HG03280 (cell line): ENCODE measurements around the gene PBX3.
A peak's percentile ranks its signal among the peaks of the same experiment; 100 is the strongest.

Experiments used
- ATAC-seq: cut with Tn5 transposase; IDR thresholded peaks from one replicate; pipeline ENCODE4 v1.9.1; 2021; ENCODE audit warnings: mild to moderate bottlenecking, moderate library complexity; ENCODE audit not compliant: unreplicated experiment

Gene PBX3

GRCh38 chr9:125854553-125855275, 107.5 kb downstream of the PBX3 start:
- ATAC-seq = no peak

GRCh38 chr9:125856331-125856730, 109.2 kb downstream of the PBX3 start:
- ATAC-seq = no peak

- no peak for ATAC-seq
Observed at GRCh38 chr9:125861405-125862058, 114.4 kb downstream of the PBX3 start.

- no peak for ATAC-seq
Observed at GRCh38 chr9:125863923-125864322, 116.8 kb downstream of the PBX3 start.

GRCh38 chr9:125867751-125868415, 120.7 kb downstream of the PBX3 start:
- ATAC-seq = no peak

GRCh38 chr9:125878164-125878631, 131.0 kb downstream of the PBX3 start:
- no peak for ATAC-seq

GRCh38 chr9:125881042-125881441, 133.9 kb downstream of the PBX3 start:
- no peak for ATAC-seq

GRCh38 chr9:125883565-125884217, 136.5 kb downstream of the PBX3 start:
- ATAC-seq = no peak

- no peak for ATAC-seq
Observed at GRCh38 chr9:125884218-125884595, 137.0 kb downstream of the PBX3 start.

- ATAC-seq = no peak
Observed at GRCh38 chr9:125885405-125886034, 138.3 kb downstream of the PBX3 start.

GRCh38 chr9:125886365-125886764, 139.2 kb downstream of the PBX3 start:
- no peak for ATAC-seq

GRCh38 chr9:125887172-125887571, 140.0 kb downstream of the PBX3 start:
- no peak for ATAC-seq

GRCh38 chr9:125888211-125888610, 141.0 kb downstream of the PBX3 start:
- no peak for ATAC-seq

GRCh38 chr9:125889112-125889475, 141.9 kb downstream of the PBX3 start:
- ATAC-seq = peak; percentile 26

- ATAC-seq = peak; percentile 63
Observed at GRCh38 chr9:125889476-125890419, 142.6 kb downstream of the PBX3 start.

GRCh38 chr9:125890826-125891225, 143.7 kb downstream of the PBX3 start:
- no peak for ATAC-seq

GRCh38 chr9:125893277-125893676, 146.1 kb downstream of the PBX3 start:
- ATAC-seq = no peak

GRCh38 chr9:125894566-125894965, 147.4 kb downstream of the PBX3 start:
- ATAC-seq = no peak

GRCh38 chr9:125896404-125896803, 149.2 kb downstream of the PBX3 start:
- ATAC-seq = no peak

- ATAC-seq = no peak
Observed at GRCh38 chr9:125896964-125897363, 149.8 kb downstream of the PBX3 start.
